GM06990 (cell line): ENCODE measurements around the gene PRR14L.

ENCODE experiments used
- DNase-seq: peaks from one replicate; pipeline ENCODE4 v3.0.0-alpha.2; 2011; ENCODE audit not compliant: insufficient read length; ENCODE audit errors: extremely low read depth
- H3K27me3 ChIP-seq: replicated peaks from 2 replicates; pipeline ENCODE4 v1.6.0; 2011; ENCODE audit warnings: low read length; ENCODE audit not compliant: control insufficient read depth, insufficient read depth
- H3K36me3 ChIP-seq: 2 replicates; pipeline ENCODE4 v1.5.1; 2011; ENCODE audit warnings: low read length; ENCODE audit not compliant: control insufficient read depth, insufficient read depth
- H3K4me3 ChIP-seq: replicated peaks from 2 replicates; pipeline ENCODE4 v1.5.1; 2011; ENCODE audit warnings: low read depth, mild to moderate bottlenecking, control low read depth, low read length
- CTCF ChIP-seq: IDR thresholded peaks from 2 replicates; pipeline ENCODE4 v1.5.1; 2011; ENCODE audit warnings: low read length, control low read depth, mild to moderate bottlenecking, inconsistent platforms; ENCODE audit not compliant: insufficient read depth, poor library complexity, severe bottlenecking

PRR14L gene

DNA sequence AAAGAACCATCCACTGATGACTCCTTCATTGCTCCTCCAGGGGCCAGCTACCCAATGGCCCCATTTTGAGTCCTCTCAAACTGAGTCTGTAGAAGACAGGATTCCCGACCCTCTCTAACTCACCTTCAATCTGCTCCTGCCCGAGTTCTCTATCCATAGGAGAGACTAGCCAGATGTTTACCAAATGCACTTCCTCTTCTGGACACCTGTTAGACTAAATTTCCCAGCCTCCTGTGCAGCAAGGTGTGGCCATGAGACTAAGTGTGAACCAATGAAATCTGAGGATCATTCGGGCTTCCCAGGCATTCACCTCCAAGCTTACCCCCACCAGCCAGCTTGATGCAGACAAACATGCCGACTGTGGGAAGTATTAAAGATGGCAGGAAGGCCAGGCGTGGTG lies 95.5 kb downstream of the PRR14L start:
- no peak for TF ChIP-seq CTCF
- Histone ChIP-seq H3K27me3 (no peaks in the 10 kb centered on the region), H3K36me3 (no peaks in the 10 kb centered on the region), H3K4me3 (no peak overlapping the region)
- no peak for DNase-seq

DNA sequence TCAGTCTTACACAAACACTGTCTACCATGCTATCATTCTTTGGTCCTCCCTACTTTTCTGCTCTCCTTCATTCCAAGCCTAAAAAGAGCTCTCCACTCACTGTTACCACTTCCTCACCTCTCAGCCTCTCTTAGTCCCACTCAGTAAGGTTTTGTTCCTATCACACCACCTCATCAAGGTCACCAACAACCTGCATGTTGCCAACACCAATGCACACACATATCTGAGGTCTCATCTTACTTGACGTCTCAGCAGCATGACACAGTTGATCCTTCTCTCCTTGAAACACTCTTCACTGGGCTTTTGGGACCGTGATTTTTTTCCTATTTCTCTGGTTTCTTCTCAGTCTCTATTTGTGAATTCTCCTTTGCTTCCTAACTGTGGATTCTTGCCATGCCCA lies 96.0 kb downstream of the PRR14L start:
- no peak for TF ChIP-seq CTCF
- H3K27me3 ChIP-seq, result no peaks in the 10 kb centered on the region
- DNase-seq, result no peak
- H3K36me3 ChIP-seq, result no peaks in the 10 kb centered on the region
- no peak overlapping the region for H3K4me3 ChIP-seq

DNA sequence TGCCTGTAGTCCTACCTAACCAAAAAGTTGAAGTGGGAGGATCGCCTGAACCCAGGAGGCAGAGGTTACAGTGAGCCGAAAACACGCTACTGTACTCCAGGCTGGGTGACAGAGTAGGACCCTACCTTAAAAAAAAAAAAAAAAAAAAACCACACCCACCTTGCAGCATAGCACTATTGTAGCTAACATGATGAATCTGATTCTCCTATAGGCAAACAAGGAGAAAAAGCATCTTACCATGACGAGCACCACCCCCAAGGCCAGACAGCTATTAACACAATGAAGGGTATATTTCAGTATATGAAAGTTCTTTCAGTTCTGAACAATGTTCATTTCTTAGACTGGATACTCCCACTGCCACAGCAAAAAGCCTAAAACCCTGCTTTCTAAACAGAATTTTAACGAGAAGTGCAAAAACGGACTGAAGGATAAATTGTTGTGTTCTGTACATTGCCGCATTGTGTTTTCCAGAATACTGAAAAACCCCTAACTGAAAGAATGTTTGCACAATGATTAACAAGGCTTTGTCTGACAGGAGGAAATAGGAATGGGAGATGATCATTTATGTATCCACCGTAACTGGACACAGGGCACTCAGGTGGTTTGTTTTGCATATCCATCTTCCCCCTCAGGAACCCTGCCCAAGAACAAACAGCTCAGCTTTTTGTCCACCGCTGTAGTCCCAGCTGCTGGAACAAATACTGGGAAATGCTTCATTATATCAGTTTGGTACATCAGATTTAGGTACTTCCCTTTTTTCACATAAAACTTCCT lies 96.8 kb downstream of the PRR14L start:
- DNase-seq, result no peak
- no peak for TF ChIP-seq CTCF
- Histone ChIP-seq H3K36me3 (peaks cover 1% of the 10 kb centered on the region), H3K27me3 (no peaks in the 10 kb centered on the region), H3K4me3 (no peak overlapping the region)

DNA sequence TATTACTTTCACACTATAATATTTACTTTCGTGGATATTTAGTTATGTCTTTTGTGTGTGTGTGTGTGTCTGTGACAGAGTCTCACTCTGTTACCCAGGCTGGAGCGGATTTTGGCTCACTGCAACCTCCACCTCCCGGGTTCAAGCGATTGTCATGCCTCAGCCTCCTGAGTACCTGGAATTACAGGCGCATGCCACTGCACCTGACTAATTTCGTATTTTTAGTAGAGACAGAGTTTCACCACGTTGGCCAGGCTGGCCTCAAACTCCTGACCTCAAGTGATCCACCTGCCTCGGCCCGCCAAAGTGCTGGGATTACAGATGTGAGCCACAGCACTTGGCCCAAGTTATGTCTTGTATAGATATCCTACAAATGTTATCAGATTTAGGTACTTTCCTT lies 97.8 kb downstream of the PRR14L start:
- no peak overlapping the region for H3K4me3 ChIP-seq
- H3K27me3 ChIP-seq, result no peaks in the 10 kb centered on the region
- TF ChIP-seq CTCF, result no peak
- H3K36me3 ChIP-seq, result peaks cover 4% of the 10 kb centered on the region
- DNase-seq, result no peak

- TF ChIP-seq CTCF, result no peak
- no peak for DNase-seq
- Histone ChIP-seq H3K4me3 (no peak overlapping the region; the same call in 1 of the 2 replicates), H3K27me3 (no peaks in the 10 kb centered on the region), H3K36me3 (peaks cover 4% of the 10 kb centered on the region)
Observed at GRCh38 chr22:31651664-31652063, 98.3 kb downstream of the PRR14L start.
